T-helper 9 cell (primary cell): ENCODE results near the gene APOC1.

Experiments used
- DNase-seq: peaks from one replicate; pipeline ENCODE4 v3.0.0-alpha.2; 2020

APOC1 gene

DNA sequence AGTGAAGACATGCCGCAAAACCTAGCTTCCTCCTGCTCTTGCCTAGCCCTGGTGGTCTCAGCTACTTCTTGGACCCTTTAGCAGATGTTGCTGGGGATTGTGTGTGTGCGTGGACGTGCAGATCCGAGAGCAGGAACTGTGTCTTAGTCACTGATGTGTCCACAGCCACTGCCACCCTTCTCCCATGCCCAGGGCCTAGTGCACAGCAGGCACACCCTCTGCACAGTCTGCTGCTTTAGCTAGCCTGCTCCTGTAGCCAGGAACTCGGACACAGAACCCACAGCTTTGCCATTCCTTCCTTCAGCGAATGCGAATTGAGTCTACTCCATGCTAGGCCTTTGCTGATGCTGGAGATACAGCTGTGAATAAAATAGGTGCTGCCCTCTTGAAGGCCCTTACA lies 43.1 kb downstream of the APOC1 start:
- DNase-seq, result no peak

DNA sequence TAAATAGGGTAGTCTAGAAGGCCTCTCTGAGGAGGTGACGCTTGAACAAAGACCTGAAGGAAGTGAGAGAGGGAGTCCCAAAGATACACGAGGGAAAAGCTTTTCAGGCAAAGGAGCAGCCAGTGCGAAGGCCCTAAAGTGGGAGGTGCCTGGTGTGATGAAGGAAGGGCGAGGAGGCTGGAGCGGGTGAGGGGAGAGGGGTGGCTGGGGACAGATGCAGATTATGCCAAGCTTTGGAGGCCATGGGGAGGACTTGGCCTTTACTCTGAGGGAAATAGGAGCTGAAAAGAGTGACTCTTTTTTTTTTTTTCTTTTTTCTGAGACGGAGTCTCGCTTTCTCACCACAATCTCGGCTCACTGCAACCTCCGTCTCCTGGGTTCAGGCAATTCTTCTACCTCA lies 43.7 kb downstream of the APOC1 start:
- DNase-seq, result no peak

DNA sequence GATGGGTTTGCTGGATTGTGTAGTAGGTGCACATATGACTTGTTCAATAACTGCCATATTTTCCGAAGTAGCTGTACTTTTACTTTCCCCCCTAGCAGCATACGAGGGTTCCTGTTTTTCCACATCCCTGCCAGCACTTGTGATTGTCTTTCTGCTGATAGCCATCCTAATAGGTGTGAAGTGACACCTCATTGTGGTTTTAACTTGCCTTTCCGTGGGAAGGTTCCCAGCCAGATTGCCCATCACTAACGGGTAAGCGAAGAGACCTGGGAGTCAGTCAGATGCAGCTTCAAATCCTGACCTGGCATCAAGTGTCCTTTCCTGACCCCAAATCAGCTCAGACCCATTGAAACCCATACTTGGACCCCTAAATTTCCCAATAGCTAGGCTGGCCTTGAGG lies 45.3 kb downstream of the APOC1 start:
- DNase-seq, result no peak

DNA sequence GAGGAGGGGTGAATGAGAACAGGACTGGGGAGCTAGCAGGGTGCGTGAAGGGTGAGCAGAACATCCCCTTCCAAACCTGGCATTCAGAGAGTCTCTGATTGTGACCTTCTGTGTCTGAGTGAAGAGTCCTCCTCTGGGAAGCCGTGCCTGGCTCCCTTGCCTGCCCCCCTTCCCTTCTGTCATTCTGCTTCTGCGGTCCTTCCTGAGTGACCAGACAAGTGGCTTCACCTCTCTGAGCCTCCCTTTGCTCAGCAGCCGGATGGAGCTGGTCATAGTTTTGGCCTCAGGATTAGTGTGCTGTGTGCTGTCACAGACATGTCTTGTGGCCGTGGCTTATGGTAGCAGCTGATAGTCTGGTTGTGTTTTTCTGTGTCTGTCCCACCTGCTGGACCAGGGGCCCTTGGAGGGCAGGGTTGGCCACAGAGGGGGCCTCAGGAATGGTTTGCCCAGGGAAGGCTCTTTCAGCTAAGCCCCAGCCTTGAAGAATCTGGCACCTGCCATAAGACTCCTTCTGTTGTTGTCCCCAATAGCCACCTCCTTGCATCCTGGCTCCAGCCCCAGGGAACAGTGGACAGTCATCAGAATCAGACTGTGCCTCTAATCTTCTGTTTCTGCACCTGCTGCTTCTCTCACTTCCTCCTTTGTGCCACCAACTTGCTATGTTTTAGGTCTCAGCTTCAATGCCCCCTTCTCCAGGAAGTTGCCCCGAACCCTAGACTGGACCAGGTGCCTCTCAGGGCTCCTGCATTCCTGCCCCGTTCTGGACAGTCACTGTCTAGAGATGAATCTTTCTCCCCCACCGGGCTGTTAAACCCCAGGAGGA lies 46.7 kb downstream of the APOC1 start:
- no peak for DNase-seq

DNA sequence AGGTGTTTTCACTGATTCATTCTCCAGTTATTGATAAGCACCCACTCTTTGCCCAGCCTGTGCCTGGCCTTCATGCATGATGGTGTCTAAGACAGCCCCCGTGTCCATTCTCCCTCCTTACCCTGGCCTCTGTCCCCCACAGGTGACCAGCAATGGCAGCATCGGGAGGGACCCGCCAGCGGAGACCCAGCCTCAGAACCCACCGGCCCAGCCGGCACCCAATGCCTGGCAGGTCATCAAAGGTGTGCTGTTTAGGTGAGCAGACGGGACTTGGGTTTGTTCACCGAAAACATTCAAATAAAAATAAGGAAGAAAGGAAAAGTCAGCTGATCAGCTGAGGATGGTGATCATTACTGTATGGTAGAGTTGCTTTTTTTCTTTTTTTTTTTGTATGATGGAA lies 47.4 kb downstream of the APOC1 start:
- no peak for DNase-seq

DNA sequence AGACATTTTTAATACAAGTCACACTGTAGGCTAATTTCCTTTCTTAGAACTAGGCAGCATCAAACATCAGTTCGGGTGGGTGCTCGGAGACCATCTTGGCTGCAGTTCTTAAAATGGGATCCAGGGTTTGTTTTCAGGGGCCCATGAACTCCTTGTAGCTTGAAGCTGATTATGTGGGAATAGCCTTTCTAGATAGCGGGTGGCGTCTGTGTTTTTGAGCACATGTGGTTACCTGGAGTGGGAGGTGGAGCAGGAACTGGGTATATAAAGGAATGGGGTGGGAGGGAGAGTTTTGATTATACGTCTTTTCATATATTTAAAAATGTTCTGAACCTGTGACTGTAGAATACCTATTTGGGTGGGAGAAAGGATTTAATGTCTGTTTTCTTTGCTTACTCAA lies 53.7 kb downstream of the APOC1 start:
- no peak for DNase-seq

DNA sequence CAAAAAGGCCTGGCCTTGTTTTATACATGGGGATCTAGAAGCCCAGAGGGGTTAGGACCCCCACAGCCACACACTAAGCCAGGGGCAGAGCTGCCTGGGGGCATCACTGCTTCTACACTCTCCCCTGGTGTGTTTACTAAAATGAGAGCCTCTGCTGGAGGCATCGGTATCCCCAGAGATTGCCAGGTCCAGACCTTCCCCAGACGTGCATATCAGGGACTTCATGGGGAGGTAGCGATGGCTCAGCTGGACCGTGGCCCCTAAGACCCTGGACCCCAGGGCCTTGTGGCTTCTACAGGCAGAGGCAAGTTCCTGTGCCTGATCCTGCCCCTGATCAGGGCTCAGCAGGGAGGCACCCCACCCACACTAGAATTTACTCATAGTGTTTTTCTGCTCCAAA lies 54.3 kb downstream of the APOC1 start:
- no peak for DNase-seq
